Lower leg skin (tissue), 3 donors: ENCODE measurements around the gene TNFRSF1A.
"Not testable (repeated sequence)": the region's sequence is repeated elsewhere in the genome, so short reads cannot be mapped to it uniquely, and the experiment has no call there.

Experiments used
- POLR2A ChIP-seq, 2 donors: fragments of 450-650 bp; IDR thresholded peaks; one replicate each; pipeline ENCODE4 v1.6.1; 2016 to 2017; ENCODE audit warnings: antibody characterized with exemption in 2 of 2, mild to moderate bottlenecking in 1 of 2, moderate library complexity in 1 of 2
- TF ChIP-seq, protein P1 (sequence below), 3 donors: fragments of 450-650 bp; IDR thresholded peaks; one replicate each; pipeline ENCODE4 v1.5.1; 2016; ENCODE audit warnings: antibody characterized with exemption in 3 of 3, mild to moderate bottlenecking in 3 of 3, moderate library complexity in 2 of 3

DNA sequence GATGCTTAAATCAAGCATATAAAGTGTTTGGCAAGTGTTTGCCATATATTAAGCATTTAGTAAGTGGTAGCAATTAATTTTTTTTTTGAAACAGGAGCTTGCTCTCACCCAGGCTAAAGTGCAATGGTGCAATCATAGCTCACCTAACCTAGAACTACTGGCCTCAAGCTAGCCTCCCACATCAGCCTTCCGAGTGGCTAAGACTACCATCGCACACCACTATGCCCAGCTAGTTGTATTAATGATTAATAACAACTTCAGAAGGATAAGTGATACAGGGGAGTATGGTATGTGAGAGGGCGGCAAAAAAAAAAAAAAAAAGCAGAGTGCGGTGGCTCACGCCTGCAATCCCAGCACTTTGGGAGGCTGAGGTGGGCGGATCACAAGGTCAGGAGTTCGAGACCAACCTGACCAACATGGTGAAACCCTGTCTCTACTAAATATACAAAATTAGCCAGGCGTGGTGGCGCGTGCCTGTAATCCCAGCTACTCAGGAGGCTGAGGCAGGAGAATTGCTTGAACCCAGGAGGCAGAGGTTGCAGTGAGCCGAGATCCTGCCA, 2.3 kb upstream of the TNFRSF1A start:
- TF ChIP-seq, protein P1, sequence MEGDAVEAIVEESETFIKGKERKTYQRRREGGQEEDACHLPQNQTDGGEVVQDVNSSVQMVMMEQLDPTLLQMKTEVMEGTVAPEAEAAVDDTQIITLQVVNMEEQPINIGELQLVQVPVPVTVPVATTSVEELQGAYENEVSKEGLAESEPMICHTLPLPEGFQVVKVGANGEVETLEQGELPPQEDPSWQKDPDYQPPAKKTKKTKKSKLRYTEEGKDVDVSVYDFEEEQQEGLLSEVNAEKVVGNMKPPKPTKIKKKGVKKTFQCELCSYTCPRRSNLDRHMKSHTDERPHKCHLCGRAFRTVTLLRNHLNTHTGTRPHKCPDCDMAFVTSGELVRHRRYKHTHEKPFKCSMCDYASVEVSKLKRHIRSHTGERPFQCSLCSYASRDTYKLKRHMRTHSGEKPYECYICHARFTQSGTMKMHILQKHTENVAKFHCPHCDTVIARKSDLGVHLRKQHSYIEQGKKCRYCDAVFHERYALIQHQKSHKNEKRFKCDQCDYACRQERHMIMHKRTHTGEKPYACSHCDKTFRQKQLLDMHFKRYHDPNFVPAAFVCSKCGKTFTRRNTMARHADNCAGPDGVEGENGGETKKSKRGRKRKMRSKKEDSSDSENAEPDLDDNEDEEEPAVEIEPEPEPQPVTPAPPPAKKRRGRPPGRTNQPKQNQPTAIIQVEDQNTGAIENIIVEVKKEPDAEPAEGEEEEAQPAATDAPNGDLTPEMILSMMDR (IDR thresholded peaks at IDR 0.05) = not testable (repeated sequence)
- TF ChIP-seq POLR2A (IDR thresholded peaks at IDR 0.05) = not testable (repeated sequence)
